ENCODE data around the gene CNST.
"Not testable (repeated sequence)": the region's sequence is repeated elsewhere in the genome, so short reads cannot be mapped to it uniquely, and the experiment has no call there.

Gene CNST

GRCh38 chr1:246622035-246622652 lies 55.9 kb downstream of the CNST start:
- no peak for DNase-seq (ENCODE audit: low read depth in 2 of 2)

GRCh38 chr1:246624091-246624490 lies 57.8 kb downstream of the CNST start:
- DNase-seq (ENCODE audit: low read depth in 2 of 2) = no peak

GRCh38 chr1:246629030-246629429 lies 62.8 kb downstream of the CNST start:
- no peak for DNase-seq (ENCODE audit: low read depth in 2 of 2)

- no peak for DNase-seq (ENCODE audit: low read depth in 2 of 2)
These were observed 63.7 kb downstream of the CNST start for GRCh38 chr1:246629976-246630375.

- peak; percentile 44 to 49 for DNase-seq (ENCODE audit: low read depth in 2 of 2)
These were observed 65.2 kb downstream of the CNST start for GRCh38 chr1:246631426-246631825.

GRCh38 chr1:246632281-246633168 lies 66.3 kb downstream of the CNST start:
- peak; percentile 85 to 87 for DNase-seq (ENCODE audit: low read depth in 2 of 2)

- not testable (repeated sequence) for DNase-seq (ENCODE audit: low read depth in 2 of 2)
These were observed 68.4 kb downstream of the CNST start for GRCh38 chr1:246634659-246635058.

GRCh38 chr1:246638941-246639655 lies 72.8 kb downstream of the CNST start:
- no peak for DNase-seq (ENCODE audit: low read depth in 2 of 2)

GRCh38 chr1:246639732-246640131 lies 73.5 kb downstream of the CNST start:
- DNase-seq (ENCODE audit: low read depth in 2 of 2) = no peak

GRCh38 chr1:246640747-246641146 lies 74.5 kb downstream of the CNST start:
- DNase-seq (ENCODE audit: low read depth in 2 of 2) = no peak

GRCh38 chr1:246641394-246641793 lies 75.1 kb downstream of the CNST start:
- DNase-seq (ENCODE audit: low read depth in 2 of 2) = no peak

- no peak for DNase-seq (ENCODE audit: low read depth in 2 of 2)
These were observed 76.5 kb downstream of the CNST start for GRCh38 chr1:246642719-246643118.

GRCh38 chr1:246647113-246647512 lies 80.9 kb downstream of the CNST start:
- DNase-seq (ENCODE audit: low read depth in 2 of 2) = peak; percentile 44 to 50

GRCh38 chr1:246647513-246647912 lies 81.3 kb downstream of the CNST start:
- no peak for DNase-seq (ENCODE audit: low read depth in 2 of 2)

- no peak for DNase-seq (ENCODE audit: low read depth in 2 of 2)
These were observed 84.9 kb downstream of the CNST start for GRCh38 chr1:246651012-246651695.

GRCh38 chr1:246658567-246658966 lies 92.3 kb downstream of the CNST start:
- no peak for DNase-seq (ENCODE audit: low read depth in 2 of 2)

GRCh38 chr1:246659594-246660140 lies 93.4 kb downstream of the CNST start:
- no peak for DNase-seq (ENCODE audit: low read depth in 2 of 2)

- no peak for DNase-seq (ENCODE audit: low read depth in 2 of 2)
These were observed 95.2 kb downstream of the CNST start for GRCh38 chr1:246661451-246661850.

- no peak for DNase-seq (ENCODE audit: low read depth in 2 of 2)
These were observed 101.5 kb downstream of the CNST start for GRCh38 chr1:246667773-246668172.

- DNase-seq (ENCODE audit: low read depth in 2 of 2) = no peak
These were observed 103.4 kb downstream of the CNST start for GRCh38 chr1:246669659-246670058.

GRCh38 chr1:246674049-246674448 lies 107.8 kb downstream of the CNST start:
- DNase-seq (ENCODE audit: low read depth in 2 of 2) = no peak

- no peak for DNase-seq (ENCODE audit: low read depth in 2 of 2)
These were observed 111.6 kb downstream of the CNST start for GRCh38 chr1:246677842-246678241.

Data from fibroblast of skin of left quadriceps (primary cell).